ENCODE data around the gene LRRC4.

Gene LRRC4

GRCh38 chr7:128030654-128031611, at the start of gene LRRC4:
LRRC4 (minus strand) TSS chr7:128031437; CDS start chr7:128030640, 797 bp downstream.
- DNase-seq (ENCODE audit: low read depth in 2 of 2), result no peak

DNA sequence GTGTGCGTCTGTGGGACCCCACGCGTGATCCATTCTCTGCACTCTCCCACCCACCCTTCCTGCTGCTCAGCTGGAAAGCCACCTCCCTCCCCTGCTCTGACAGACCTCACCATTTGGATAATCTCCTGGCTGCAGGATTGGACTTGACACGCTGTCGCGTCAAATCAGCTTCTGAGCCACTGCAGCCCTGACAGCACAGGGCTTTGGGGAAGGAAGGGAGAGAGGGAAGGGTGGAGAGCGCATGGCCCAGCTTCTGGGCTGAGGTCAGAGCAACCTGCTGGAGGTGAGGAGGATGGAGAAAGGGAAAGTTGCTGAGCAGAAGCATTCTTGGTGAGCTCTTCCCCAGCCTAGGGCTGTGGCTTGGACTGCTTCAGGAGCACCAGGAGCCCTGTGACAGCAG, 48.9 kb upstream of the LRRC4 start:
- no peak for DNase-seq (ENCODE audit: low read depth in 2 of 2)

DNA sequence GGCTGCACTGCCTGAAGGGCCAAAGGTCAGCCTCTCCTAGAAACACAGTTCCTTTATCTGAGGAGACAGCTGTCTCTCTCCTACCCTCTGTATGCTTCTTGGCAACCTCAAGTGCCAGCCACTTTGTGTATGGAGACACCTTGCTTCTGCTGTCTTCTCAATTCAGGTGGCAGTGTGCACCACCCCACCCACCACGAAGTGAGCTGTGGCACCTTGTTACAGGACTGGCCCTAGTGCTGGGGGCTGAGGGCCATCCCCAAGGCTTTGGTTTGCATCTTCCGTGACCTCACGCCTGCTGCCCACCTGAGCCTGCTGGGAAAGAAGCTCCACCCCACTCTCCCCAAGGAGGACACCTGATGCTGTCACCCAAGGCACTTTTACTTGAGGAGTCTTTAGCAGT, 47.1 kb upstream of the LRRC4 start:
- no peak for DNase-seq (ENCODE audit: low read depth in 2 of 2)

- DNase-seq (ENCODE audit: low read depth in 2 of 2), result no peak
Observed at GRCh38 chr7:128076796-128077271, 45.6 kb upstream of the LRRC4 start.

DNA sequence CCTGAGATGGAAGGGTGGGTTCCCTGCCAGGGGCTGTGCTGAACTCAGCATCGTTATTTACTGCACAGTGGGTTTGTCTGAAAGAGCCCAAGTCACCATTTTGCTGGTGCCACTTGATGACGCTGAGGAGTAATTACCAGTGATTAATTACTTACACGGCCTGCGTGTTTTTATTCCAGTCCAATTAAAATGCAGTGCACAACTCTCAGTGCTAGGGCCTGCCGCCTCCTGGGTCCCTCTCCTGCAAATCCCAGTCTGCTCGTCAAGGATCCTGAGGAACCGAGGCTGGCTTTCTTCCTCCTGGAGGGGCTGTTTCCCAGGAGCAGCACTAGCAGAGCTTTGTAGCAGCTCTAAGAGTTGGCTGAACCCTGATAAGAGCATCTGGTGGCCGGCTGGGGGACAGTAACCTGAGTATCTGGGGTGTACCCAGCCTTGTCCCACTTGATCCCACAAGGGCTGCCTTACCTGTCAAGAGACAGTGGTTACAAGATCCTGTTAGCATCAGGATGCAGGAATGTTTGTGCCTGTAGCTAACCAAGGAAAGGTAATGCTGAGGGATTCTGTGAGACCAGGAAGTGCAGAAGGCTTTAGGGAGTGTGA, 45.1 kb upstream of the LRRC4 start:
- DNase-seq (ENCODE audit: low read depth in 2 of 2), result no peak

DNA sequence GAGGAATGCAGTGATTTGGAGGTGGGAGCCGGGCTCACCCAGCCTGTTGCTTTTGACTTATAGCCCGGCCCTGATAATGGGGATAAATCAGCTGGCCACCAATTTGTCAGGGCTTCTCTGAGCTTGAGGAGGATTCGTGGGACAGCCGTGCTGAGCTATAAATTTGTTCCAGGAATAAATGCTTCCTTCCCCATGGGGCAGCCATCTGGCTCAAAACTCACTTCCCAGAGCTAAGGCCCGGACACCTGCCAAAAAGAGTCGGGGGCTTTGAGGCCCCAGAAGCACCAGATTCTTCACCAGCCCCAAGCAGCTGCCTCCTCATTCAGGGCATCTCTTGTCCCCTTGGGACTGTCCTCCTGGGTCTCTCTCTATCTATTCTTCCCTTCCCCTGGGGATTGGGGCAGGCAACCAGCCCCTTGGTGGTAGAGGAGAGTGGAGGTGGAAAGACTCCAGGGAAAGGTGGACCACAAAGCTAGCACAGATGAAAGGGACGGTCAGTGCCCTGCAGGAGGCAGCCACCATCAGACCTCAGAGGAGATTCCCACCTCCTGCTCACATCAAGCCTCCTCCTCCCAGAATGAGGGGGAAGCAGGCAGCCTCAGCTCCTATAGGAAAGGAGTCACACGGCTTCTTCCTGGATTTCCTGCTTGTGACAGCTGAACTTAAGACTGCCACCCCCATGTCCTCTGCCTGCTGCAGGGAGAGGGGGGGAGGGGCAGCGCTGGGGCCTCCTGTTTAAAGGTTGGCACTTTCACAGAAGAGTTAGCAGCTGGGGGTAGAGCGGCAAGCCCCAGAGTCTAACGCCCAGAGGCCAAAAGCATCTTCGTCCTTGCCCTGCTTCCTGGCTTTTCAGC, 44.2 kb upstream of the LRRC4 start:
- DNase-seq (ENCODE audit: low read depth in 2 of 2), result no peak

GRCh38 chr7:128074736-128075135, 43.5 kb upstream of the LRRC4 start:
- no peak for DNase-seq (ENCODE audit: low read depth in 2 of 2)

GRCh38 chr7:128074336-128074735, 43.1 kb upstream of the LRRC4 start:
- DNase-seq (ENCODE audit: low read depth in 2 of 2), result no peak

DNA sequence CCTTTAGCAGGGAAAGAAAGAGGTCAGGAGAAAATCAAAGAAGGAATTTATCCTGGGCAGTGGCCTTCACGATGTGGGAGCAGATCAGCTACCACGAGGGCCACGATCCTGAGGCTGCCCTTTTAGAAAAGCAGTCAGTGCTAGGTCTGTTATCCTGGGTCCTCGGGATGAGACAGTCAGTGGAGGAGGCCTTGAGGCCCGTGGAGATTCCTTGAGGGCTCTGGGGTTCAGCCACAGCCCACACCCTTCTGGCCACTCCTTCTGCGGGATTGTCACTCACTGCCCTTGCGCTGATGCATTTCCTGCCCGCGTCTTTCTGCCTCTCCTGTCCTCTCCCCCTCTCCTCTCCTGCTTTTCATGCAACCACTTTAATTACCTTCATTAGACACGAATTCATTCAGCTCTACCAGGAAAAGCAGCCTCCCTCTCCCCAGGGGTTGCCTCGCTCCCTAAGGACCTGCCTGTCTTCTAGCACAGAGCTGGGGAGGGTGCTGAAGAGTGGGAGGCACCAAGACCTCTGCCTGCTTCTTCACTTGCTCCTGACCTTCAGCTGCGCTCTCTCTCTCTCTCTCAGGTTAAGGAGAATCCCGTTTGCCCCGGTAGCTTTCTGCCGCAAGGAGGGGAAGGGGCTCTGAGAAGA, 42.6 kb upstream of the LRRC4 start:
- no peak for DNase-seq (ENCODE audit: low read depth in 2 of 2)

DNA sequence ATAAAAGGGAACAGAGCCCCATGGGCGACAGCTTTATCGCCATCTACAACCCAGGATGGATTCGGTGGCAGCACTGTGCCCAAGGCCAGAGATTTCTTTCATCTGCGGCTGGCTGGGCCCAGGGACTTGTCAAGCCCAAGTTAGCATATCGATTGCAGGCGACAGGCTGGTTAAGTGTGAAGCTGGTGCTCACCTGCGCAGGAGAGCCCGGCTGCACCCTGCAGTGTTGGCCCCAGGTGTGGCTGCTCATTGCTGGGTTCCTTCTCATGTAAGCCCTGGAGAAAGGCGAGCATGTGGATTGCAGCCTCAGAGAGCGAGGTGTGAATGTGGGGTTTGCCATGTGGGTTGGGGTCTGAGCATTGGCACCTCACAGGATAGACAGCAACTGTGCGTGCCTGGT, 40.6 kb upstream of the LRRC4 start:
- DNase-seq (ENCODE audit: low read depth in 2 of 2), result no peak

DNA sequence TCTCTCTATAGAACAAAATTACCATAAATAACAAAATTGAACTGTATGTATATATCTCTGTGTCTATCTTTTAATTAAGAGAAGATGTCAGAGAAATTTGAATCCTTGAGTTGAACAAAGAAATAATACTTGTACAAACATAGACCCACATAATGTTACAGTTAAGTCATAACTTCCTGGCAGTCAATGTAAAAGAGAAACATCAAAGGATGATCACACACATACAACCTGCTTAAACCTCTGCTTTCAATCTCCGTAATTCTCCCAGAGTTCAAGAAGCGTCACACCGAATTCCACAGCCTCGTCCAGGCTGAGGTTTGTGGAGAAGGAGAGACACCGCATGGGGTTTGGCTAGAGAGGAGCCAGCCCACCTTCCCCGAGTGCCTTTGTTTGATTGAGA, 40.1 kb upstream of the LRRC4 start:
- DNase-seq (ENCODE audit: low read depth in 2 of 2), result no peak

DNA sequence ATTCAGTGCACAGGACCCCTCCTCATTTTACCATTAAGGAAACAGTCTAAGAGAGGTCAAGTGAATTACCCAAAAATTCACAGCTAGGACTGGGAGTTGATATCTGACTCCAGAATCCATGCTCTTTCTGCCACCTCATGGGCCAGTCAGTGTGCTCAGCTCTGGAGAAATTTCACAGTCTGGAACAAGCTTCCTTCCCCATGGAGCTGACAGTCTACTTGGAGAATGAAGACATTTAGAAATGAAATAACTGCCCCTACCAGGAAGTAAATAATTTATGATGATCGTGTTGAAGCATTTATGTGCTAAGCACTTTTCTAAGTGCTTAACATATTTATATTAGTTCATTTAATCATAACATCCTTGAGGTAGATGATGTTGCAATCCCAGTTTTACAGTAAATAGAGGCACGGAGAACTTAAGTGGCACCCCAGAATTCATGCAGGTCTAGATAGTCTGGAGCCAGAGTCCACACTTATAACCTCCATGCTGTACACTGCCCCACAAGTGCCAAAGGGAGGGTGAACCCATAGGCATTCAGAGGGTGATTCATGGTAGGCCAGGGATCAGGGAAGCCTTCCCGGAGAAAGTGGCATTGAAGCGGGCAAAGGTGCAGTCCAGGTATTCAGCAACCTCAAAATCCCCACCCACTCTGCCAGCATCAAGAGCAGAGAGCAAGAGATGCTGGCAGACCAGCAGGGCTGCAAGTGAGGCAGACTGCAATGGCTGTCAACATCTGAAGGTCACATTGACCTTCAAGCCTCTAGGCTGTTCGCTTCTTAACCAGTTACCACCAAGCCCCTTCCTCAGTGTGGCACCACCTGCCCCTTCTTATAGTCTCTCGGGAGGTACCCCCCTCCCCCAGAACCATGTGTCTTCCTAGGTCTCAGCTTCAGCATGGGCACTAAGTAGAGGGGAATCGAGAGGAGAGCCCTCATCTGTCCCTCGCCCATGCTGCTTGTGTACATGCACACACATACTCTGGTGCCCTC, 38.4 kb upstream of the LRRC4 start:
- DNase-seq (ENCODE audit: low read depth in 2 of 2), result no peak

DNA sequence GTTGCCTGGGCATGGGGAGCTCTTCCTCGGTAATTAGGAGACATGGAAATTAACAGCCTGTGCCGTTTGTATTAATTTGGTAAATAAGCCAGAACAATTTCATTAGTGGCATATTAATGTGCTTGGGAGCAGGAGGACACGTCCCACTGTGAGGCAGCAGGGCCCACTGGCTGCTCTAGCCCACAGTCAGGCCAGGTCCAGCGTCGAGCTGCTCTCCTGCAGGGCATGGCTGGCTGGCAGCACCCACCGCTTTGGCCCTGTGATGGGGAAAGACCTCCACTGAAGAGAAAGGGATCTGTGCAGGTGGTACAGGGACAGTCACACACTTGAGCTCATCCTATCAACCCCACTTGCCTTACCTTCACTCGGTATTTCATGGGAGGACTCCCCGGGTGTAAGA, 37.5 kb upstream of the LRRC4 start:
- DNase-seq (ENCODE audit: low read depth in 2 of 2), result no peak

GRCh38 chr7:128067983-128068382, 36.7 kb upstream of the LRRC4 start:
- DNase-seq (ENCODE audit: low read depth in 2 of 2), result no peak

- no peak for DNase-seq (ENCODE audit: low read depth in 2 of 2)
Observed at GRCh38 chr7:128066858-128067257, 35.6 kb upstream of the LRRC4 start.

- DNase-seq (ENCODE audit: low read depth in 2 of 2), result no peak
Observed at GRCh38 chr7:128066395-128066794, 35.2 kb upstream of the LRRC4 start.

DNA sequence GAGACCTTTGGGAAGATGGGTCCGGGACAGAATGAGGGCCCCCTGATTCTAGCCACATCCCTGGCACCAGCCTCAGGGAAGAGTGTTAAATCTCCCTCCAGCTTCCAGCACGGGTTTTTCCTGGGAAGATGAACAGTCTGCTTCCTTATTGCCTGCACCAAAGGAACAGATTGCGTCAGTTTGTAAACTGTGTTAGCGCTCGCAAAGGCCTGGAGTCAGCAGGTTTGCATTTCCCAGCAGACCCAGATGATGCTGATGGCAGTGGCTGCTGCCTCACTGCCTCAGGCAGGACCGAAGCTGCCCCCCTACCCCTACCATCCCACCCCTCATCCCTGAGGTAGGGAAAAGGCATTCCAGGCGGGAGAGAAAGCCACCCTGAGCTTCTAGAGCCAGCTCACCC, 34.6 kb upstream of the LRRC4 start:
- DNase-seq (ENCODE audit: low read depth in 2 of 2), result no peak

GRCh38 chr7:128063088-128063487, 31.9 kb upstream of the LRRC4 start:
- no peak for DNase-seq (ENCODE audit: low read depth in 2 of 2)

DNA sequence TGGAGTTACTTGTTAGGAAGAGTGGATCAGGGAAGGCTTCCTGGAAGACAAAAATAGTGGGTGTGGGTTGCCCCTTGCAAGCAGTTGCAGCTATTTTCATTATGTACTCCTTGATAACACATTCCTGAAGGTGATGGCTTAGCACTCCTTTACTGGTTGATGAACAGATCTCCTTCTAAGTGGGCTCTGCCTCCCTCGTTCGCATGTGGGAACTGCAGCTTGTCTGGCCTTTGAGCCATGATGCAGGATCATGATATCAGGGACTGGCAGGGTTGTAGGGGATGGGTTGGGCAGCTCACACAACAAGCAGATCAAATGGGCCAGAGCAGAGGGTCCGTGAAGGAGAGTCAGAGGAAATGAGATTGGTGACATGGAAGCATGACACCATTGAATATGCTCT, 28.8 kb upstream of the LRRC4 start:
- DNase-seq (ENCODE audit: low read depth in 2 of 2), result no peak

Data from stimulated activated CD8-positive, alpha-beta memory T cell treated with anti-CD3 and anti-CD28 coated beads, Interleukin-2, amount 100 ng/mL, for 1 hour (primary cell).